GM18519 (cell line): ENCODE measurements around the gene MDM2.

Experiments
- ATAC-seq: cut with Tn5 transposase; IDR thresholded peaks from one replicate; pipeline ENCODE4 v1.9.1; 2021; ENCODE audit warnings: mild to moderate bottlenecking, moderate library complexity; ENCODE audit not compliant: unreplicated experiment, low FRiP score

Gene MDM2

GRCh38 chr12:68896881-68897540 is 89.0 kb downstream of the MDM2 start:
- no peak for ATAC-seq

- no peak for ATAC-seq
These were observed 91.3 kb downstream of the MDM2 start for GRCh38 chr12:68899251-68899771.

- no peak for ATAC-seq
These were observed 92.3 kb downstream of the MDM2 start for GRCh38 chr12:68900241-68900640.
